Astrocyte of the cerebellum (primary cell): ENCODE measurements around the gene VMA21.
A peak's percentile ranks its signal among the peaks of the same experiment; 100 is the strongest.

ENCODE experiments used
- DNase-seq: peaks from one replicate; pipeline ENCODE4 v3.0.0-alpha.2; 2011; ENCODE audit warnings: low read depth
- H3K4me3 ChIP-seq: 2 replicates; pipeline ENCODE4 v1.5.1; 2011; ENCODE audit warnings: mild to moderate bottlenecking, low read depth, low read length, moderate library complexity
- CTCF ChIP-seq: IDR thresholded peaks from 2 replicates; pipeline ENCODE4 v1.5.1; 2012; ENCODE audit warnings: low read length, low read depth, moderate library complexity, mild to moderate bottlenecking; ENCODE audit errors: missing control alignments
- in situ Hi-C: cut with HindIII; loops from 2 replicates; pipeline ENCODE4 v1.10.0; 2017; ENCODE audit warnings: low sequenced_read_pairs

The VMA21 gene

GRCh38 chrX:151398346-151398745 is 1.3 kb downstream of the VMA21 start:
- no peak for TF ChIP-seq CTCF
- in situ Hi-C loops: no loop called here
- no peak for DNase-seq
- peak overlapping the region; percentile 81 for H3K4me3 ChIP-seq

GRCh38 chrX:151402719-151403390 is 5.8 kb downstream of the VMA21 start:
- in situ Hi-C loops: no loop called here
- DNase-seq: no peak
- TF ChIP-seq CTCF: no peak
- H3K4me3 ChIP-seq: no peak overlapping the region

GRCh38 chrX:151416579-151416978 is 19.6 kb downstream of the VMA21 start:
- no peak for TF ChIP-seq CTCF
- in situ Hi-C loops: no loop called here
- H3K4me3 ChIP-seq: no peak overlapping the region
- no peak for DNase-seq

- TF ChIP-seq CTCF: no peak
- in situ Hi-C loops: no loop called here
- H3K4me3 ChIP-seq: no peak overlapping the region
- no peak for DNase-seq
These were observed 22.8 kb downstream of the VMA21 start for GRCh38 chrX:151419782-151420181.

- H3K4me3 ChIP-seq: no peak overlapping the region
- DNase-seq: no peak
- no peak for TF ChIP-seq CTCF
- in situ Hi-C loops: no loop called here
These were observed 27.5 kb downstream of the VMA21 start for GRCh38 chrX:151424505-151424904.

GRCh38 chrX:151448509-151448908 is 51.5 kb downstream of the VMA21 start:
- DNase-seq: no peak
- no peak for TF ChIP-seq CTCF
- in situ Hi-C loops: no loop called here
- no peak overlapping the region for H3K4me3 ChIP-seq
